NCI-H526 treated with DMSO at 0.1 percent for 48 hours (cell line): ENCODE data around the gene ARHGAP27.
"Not testable (repeated sequence)": the region's sequence is repeated elsewhere in the genome, so short reads cannot be mapped to it uniquely, and the experiment has no call there.

Source experiments
- DNase-seq: peaks from one replicate; lab custom pipeline; 2025; lab: John Stamatoyannopoulos, UW

ARHGAP27 gene

DNA sequence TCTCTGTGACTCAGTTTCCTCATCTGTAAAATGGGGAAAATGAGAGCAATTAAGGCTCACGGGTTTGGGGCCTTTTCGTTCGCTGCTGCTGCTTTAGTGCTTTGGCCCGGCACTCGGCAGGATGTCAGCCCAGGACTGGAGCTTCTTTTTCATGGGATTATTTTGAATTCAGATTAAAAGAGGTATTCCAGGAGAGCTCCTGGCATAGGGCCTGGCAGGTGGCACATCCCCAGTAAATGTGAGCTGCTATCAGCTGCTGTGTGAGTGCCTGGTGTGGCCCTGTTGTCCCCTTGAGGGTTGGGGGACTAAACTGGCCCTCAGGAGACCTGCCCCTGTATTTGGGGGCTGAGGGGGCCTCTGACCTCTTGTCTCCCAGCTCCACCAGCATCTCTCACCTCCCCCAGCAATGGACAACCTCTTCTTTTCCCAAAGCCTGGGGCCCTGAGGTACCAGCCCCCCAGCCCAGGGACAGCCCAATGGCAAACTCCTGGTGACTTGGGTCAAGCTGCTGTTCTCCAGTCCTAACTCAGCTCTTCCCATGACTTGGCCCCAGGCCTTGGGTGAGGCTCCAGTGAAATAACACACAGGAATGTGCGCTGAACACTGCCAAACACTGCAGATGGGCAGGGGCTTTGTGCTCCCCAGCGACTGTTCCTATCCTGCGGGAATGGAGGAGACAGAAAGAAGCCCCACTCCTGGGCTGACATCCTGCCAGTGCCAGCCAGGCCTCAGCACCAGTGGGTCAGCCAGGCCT is 14.4 kb upstream of the ARHGAP27 start:
- not testable (repeated sequence) for DNase-seq

DNA sequence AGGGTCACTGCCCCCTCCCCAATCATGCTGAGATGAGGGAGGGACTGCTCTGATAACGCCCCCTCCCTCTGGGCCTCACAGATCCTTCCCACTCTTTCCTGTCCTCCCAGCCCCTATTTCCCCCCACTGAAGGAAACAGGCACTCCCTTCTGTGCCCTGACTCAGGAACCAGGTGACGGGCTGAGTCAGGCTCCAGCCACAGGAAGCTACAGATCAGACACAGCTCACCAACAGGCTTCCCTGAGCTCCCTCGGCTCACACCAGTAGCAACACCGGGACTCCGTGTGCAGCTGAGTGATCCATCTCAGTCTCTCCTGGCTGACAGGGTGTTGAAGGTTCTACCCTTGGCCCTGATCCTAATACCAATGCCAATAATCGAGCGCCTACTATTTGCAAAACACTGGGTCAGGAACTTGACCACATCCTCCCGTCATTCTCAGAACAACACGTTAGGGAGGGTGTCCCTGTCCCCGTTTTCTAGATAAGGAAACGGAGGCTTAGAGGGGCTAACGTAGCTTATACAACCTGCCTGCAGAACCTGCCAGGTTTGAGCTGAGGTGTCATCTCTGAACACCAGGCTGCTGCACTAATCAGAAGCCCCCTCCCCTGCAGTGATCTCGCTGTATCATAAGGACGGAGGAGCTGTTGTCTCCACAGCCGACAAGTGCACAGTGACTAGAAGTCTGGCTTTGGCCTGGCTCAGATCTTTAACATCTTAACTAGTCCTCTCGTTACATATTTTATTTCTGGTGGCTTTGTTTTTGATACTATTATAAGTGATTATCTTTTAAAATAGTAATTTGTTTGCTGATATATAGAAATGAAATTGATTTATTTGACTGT is 13.5 kb upstream of the ARHGAP27 start:
- DNase-seq: not testable (repeated sequence)

DNA sequence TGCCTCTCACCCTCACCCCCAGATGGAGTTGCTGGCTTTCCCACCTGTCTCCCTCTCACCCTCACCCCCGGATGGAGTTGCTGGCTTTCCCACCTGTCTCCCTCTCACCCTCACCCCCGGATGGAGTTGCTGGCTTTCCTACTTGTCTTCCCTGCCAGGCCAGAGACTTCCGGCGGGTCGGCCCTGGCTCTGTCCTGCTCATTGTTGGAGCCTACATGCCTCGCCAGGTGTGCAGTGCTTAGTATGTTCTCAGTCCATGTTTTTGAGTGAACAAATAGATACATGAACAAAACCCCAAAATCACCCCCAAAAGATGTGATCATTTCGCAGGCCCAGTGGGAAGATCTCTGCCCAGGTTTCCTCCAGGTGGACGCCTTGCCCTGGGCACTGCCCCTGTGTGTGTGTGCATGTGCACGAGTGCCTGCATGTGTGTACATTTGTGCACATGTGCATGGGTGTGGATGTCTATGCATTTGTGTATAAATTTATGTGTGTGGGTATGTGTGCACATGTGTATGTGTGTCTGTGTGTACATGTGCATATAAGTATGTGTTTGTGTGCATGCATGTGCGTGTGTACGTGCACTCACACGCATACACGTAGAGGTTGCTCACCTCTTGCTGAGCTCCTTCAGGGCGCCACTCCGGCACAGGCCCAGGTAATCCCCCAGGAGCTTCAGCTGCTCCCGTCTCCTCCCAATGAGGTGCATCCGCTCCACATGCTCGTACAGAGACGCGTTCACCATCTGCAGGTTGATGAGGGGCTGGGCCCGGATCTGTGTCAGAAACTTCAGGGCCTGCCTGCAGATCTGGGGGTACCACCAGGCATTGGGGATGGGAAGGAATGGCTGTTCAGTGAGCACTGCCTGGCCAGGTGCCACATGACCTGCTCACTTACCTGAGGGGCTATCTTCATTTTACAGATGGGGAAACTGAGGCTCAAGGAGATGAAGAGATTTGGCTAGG is 12.5 kb upstream of the ARHGAP27 start:
- DNase-seq: not testable (repeated sequence)

DNA sequence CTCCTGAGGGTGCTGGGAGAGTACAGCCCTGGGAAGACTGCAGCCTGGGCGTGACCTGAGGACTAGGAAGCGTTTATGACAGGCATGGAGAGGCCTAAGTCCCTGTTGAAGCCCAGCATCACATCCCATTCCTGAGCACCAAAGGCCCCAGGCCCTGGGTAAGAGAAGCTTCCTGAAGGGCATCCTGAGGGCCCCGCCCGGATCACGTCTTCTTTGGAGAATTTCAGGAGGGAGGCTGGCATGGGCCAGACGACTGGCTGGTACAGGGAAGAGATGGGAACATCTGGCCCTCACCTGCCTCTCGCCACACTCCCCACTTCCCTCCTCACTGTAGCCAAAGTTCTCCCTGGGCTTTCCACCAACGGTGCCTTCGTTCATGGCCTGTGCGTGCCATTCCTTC is 11.6 kb upstream of the ARHGAP27 start:
- not testable (repeated sequence) for DNase-seq

DNA sequence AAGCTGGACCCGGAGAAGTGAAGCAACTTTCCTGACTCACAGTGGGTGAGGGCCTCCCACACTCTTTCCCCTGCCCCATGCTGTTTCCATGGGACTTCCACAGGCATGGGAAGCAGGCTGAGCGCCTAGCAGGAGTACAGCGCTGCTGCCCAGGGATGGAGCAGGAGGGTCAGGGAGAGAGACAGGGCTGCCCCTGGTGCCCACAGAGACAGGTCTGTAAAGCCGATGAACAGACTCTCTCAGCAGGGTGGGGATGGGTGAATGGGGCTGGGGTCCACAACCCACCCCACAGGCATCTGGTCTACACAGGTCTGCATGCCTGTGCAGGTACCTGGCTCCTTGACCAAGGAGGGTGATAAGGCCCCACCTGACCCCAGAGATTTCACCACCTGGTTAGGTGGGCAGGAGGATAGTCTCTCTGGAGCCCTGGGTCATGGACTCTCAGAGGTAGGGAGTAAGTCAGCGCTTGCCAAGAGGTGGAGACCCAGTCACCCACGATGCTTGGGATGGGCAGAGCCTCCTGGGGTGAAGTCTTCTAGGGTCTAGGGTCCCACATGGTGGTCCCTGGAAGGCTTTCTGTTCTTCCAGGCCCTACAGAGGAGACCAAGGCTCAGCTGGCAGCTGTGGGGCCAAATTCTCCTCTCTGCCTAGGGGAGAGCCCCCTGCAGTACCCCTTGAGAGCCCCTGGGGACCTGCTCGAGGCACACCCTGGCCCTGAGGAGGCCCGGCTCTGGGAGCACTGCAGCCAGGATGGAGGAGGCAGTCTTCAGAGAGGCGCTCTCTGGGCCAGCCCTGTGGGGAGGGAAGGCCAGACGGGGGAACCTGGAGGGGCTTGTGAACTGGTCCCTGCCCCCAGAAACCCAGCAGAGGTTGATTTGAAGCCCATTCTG is 10.9 kb upstream of the ARHGAP27 start:
- DNase-seq: not testable (repeated sequence)

DNA sequence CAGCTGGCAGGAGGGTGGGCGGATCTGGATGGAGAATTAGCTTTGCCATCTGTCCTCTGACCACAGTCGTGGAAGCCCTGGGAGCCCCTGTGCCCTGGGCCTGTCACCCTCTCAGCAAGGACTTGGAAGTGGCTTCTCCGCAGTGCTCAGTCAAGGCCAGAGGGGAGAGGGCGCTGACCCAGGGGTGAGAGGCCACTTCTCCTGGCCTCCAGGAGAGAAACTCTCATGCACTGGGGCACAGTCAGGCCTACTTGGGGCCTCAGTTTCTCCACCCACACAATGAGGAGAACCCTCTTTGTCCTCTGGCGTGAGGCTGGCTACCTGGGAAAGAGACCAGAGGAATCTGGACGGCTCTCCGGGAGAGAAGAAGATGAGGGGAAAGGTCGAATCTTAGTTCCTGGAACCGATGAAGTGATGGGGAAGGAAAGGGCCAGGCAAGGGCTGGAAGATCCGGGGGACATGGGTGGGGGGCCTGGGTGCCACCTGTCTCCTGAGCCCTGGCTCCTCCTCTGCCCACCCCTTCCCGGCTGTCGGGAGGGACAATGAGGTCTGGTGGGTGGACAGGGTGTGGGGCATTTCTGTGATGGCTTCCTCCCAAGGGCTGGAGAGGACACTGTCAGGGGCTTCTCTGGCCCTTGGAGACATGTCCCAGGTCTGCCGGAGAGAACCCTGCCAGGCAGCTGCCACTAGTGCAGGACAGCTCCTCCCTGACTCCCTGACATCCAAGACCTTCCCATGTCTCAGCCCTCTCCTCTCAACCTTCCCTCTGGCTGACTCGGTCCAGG is 9.0 kb upstream of the ARHGAP27 start:
- DNase-seq: no peak

DNA sequence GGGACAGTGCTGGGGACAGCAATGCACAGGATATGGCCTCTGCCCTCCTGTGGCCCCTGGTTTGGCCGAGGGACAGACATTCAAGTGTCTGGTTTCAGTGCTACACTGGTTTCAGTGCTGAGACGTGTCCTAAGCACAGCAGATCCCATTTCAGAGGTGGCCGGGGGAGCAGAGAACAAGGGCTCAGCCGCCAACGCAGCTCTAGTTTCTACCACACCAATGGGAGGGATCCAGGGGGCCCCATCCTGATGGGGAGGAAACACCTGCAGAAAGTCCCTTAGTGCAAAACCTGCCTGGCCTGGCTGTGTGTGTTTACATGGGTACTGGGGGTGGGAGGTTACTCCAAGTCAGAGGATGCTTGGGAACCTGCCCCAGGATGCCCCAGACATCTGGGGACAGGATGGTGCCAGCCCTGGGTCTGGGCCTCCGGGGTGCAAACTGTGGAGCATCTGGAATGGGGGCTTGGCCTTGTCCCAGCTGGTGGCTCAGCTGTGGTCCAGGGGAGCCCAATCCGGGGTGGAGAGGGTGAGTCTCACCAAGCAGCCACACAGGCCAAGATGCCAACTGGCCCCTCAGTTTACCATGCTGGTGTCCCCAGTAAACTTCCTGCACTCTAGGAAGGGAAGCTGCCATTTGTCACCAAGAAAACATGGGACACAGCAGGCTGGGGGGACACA is 8.3 kb upstream of the ARHGAP27 start:
- DNase-seq: not testable (repeated sequence)

DNA sequence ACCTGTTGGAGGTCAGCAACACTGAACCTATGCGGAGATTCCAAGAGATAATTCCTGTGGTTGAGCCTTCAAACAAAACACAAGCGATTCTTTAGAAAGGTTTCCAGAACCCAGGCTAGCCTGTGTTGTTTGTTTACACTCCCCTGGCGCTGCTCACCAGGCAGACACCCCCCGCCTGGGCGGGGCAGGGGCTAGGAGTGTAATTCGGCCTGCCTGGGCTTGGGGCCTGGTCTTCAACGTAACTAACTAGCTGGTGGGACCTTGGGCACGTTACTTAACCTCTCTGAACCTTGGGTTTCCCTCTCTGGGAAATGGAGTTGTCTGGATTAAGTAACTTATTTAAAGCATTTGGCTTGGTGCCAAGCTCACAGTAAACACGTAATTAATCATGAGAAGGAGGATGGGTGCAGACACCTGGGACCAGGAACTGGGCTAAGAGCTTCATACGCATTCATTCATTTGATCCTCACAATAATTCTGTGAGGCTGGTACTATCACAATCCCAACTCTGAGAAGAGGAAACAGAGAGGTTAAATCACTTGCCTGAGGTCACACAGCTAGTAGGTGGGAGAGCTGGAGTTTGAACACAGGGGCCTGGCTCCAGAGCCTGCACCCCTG is 7.6 kb upstream of the ARHGAP27 start:
- peak; percentile 62 for DNase-seq

DNA sequence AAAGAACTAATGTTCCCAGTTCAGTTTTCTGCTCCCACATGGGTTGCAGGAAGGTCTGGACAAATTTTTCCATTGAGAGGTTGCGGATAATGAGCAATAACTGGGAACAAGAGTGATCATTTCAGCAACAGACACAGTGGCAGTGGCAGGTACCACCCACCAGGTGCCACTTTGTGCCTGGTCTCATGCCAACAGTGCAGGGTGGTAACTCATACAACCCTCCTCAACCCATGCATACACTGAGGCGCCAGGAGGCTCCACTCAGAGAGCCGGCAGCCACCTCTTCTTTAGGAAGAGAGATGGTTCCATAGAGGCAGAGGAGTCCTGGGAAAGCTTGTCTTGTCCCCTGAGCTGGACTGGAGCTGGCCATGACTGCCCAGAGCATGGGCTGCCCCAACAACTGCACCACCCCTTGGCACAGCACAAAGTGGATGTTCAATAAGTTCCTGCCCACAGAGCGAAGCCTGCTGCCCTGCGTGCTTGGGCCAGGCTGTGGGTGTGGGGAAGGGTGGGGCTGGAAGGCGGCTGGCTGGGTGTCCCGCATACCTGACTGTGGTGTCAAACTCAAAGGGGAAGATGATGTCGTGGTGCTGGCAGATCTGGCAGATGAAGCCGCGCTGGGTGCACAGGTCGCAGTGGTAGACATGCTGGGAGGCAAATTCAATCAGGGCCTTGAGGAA is 6.4 kb upstream of the ARHGAP27 start:
- DNase-seq: no peak

DNA sequence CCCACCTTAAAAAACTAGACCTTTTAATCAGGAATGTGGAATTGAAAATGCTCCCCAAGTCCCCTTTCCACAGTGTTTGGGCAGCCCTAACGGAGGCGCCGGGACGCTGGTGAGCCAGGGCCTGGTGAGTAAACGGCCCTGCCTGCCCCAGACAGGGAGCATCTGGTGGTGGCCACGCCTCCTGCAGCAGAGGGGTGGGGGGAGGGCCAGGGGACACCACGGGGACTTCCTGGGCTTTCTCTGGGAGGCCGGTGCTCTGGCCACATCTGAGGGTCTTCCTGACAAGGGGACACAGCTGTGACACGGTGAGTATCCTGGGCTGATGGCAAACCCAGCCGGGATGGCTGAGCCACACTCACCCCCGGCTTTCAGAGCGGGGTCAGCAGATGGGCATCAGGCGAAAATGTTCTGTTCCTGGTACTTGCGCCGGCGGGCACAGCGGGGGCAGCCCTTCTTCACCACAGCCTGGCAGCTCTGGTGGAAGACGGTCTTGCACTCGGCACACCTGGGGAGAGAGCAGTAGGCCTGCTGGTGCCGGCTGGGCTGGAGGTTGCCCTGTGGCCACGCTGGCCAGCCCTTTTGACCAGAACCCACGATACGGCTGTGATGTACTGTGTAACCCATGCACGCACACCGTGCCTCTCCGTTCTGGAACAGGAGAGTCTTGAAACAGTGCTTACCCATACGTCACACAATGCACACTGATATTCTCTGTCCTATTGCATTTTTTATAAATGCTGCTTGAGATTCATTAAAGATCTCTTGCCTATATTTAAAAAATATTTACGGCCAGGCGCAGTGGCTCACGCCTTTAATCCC is 5.0 kb upstream of the ARHGAP27 start:
- no peak for DNase-seq

DNA sequence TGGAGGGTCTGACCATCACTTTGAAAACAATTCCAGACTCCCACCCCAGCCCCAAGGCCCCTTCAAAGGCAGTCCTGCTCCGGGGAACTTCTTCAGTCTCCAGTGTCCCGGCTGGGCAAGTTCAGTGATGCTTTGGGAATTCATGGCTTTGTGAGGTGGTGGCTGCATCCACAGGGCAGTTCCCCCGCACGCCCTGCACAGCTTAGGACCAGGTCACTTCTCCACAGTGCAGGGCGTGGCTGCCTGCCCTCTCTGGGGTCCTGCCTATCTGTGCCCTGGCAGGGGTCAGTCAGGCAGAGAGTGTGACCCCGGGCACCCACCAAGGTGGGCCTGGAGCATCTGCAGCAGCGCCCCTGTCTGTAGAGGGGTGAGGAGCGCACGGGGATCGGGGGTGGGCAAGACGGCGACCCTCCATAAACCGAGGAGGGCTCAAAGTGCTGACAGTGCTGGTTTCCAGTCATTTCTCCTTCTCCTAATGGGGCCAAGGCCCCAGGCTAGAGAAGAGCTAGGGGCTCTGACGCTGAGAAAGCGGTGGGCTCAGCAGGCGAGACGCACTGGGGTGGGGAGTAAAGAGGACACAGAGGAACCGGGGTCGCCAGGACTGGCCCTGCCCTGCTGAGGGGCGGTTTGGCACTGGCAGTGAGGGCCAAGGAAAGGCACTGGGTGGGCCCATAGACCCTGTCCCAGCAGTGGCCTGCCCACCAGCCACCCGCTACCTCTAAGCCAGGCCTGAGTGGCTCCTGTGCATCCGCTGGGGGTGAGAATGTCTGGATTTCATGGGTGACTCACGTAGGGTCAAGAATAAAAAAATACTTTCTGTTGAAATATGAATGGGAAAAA is 4.2 kb upstream of the ARHGAP27 start:
- DNase-seq: no peak

DNA sequence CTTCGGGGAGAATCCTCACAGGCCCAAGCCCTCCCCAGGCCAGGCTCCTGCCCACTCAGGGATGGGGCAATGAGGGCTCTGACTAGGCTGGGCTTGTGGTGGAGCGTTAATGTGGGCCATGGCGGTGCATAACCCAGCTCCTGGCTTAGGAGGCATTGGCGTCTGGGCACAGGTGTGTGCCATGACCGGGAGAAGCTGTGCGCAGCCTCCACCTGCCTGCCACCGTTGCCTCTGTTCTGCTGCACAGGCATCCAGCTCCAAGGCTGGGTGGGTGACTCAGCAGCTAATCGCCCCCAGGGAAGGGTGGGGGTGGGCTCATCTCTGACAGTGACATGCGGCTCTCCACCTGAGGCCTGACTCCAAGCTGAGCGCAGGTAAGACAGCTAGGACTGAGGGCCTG is 3.5 kb upstream of the ARHGAP27 start:
- DNase-seq: no peak

DNA sequence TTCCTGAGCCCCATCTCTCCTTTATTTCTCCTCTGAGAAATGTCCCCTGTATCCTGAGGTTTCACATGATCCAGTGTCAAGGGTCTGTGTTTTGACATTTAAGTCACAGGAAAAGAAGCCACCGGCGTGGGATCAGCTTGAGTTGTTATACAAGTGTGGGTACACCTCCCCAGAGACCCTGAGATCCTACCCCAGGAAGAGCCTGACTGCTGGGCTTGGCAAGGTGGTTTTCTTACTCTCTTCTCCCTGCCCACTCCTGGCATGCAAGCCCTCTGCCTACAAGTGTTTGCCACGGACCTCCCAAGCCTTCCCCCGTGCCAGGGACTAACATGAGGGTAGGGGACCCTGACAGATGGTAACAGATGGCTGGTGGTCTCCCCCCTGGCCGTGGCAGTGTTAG is 2.8 kb upstream of the ARHGAP27 start:
- DNase-seq: no peak

DNA sequence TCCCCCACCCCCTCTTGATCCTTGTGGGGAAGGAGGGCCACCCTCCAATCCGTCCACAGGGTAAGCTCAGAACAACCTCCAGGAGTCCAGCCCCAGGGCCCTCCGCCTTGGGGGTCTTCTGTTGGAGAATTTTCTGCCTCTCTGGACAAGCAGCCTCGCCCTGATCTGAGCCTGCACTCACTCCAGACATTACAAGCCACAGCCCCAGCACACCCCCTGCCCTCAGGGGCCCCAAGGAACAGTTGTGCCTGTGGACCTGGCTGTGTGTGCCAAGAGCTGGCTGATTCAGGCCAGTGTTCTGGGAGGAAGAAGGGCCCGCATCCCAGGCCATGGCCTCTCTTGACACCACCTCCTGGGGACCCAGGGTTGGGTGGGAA is 477 bp upstream of the ARHGAP27 start:
- DNase-seq: no peak

DNA sequence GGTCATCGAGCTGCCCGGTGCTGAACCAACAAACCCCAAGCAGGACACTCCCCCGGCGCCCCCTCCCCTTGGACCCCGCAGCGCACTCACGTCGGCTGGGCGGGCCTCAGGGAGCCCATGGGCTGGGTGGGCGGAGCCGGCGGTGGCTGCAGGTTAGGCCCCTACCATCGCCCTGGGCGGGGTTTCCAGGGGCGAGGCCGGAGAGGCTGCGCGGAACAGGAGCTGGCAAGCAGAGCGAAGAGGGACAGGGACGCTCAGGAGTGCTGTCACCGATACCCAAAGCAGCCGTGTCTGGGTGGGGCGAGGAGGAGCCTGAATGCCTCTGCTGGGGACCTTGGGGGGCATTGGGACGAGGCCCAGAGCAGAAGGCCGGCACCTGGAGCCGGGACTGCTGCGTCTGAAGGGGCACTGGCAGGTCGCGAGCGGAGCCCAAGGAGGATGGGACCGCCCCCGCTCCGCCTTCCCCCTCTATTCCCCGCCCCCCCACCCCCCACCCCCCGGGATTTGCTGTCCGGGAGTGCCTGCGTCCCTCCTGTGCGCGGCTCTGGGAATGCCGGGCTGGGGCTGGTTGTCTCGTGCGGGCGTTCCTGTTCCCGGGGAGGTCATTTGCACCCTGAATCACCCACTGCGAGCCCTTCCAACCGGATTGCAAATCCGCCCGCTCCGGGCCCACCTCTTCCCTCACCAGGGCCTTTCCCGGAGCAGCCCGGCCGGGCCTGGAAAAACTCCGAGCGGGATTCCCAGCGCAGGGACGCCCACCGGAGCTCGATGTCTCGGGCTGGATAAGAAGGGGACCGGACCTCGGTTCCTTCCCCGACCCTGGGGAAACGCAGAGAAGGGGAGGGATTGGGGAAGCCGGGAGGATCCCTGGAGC is 902 bp downstream of the ARHGAP27 start:
- DNase-seq: peak; percentile 62
